GM10248 (cell line): ENCODE results near the gene LETM1.

Experiments
- CTCF ChIA-PET: fragments of 300-600 bp; sonication (Branson Sonifier 250); formaldehyde crosslinking; extraction: SDS; loops from one replicate; lab custom pipeline; 2021; ENCODE audit warnings: antibody characterized with exemption; lab: Yijun Ruan, JAX
- POLR2A ChIA-PET: fragments of 350-650 bp; sonication (Branson Sonifier 250); formaldehyde crosslinking; extraction: SDS; loops from one replicate; lab custom pipeline; 2020; ENCODE audit warnings: antibody characterized with exemption; lab: Yijun Ruan, JAX
- DNase-seq: peaks from one replicate; pipeline ENCODE4 v3.0.0; 2012; ENCODE audit errors: extremely low spot score
- CTCF ChIP-seq: IDR thresholded peaks from 2 replicates; pipeline ENCODE4 v1.5.1; 2012; ENCODE audit warnings: mild to moderate bottlenecking, low read depth; ENCODE audit errors: extremely low read depth, missing control alignments, control extremely low read depth

Gene LETM1

DNA sequence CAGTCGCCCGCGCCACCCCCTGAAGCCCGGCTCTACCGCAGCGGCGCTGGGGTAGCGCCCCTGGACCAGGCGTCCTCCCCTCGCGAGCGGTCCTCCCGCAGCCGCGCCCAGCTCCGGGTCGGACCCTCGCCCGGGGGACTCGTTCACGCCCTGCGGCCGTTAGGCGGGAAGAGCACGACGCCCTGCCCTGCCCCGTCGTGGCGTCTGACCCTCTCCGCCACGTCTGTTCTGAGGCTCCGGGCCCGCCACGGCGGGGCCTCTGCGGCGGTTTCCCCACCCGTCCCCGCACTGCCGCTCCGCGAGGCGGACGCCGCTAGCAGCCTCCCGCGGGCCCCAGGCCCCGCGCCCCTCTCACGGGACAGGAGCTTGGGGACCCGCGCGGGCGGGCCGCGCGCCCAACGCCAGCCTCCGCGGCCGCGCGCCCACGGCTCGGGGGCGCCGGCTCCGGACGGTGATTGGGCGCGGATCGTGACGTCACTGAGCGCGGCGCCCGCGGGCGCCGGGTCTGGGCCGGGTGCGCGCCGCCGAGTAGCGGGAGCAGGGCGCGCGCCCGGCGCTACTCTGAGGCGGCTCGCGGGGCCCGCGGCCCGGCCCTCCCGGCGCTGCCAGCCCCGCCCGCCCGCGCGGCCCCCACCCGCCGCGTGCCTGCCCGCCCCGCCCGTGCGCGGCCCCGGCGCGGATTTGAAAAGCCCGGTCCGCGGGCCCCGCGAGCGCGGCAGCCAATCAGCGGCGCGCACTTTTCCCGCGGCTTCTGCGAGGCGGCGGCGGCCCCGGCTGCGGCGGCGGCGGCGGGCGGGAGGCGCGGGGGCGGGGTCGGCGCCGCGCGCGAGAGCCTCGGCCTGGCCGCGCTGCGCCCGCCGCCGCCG lies 14.9 kb upstream of the LETM1 start, which contains the start of gene NSD2:
NSD2 (plus strand) TSS at position 816 of the 866 bp plus-strand sequence. CDS start 29,262 bp downstream, outside the sequence.
- ChIA-PET CTCF (interaction anchor here (2.0 kb wide), 1 partner anchor 29 kb away, joined by 8 read pairs; no protein-coding TSS in a partner anchor), POLR2A (no interaction called here)
- DNase-seq, result peak; percentile 96
- TF ChIP-seq CTCF, result no peak

DNA sequence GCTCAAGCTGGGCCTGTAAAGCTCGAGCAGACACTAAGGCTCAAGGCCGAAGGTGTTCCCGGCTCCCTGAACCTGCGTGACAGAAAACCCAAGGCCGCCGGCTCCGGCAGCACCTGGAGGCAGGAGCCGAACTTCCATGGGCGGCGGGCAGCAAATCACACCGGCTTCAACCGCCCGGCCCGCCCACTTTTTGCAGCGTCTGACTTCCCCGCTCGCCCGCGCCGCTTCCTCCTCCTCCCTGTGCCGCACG lies 14.3 kb upstream of the LETM1 start:
- DNase-seq, result peak; percentile 79
- TF ChIP-seq CTCF, result no peak
- CTCF ChIA-PET, result interaction anchor here (0.9 to 2.0 kb wide), 2 partner anchors 9 to 29 kb away, joined by 3 to 8 read pairs; no protein-coding TSS in a partner anchor
- POLR2A ChIA-PET, result no interaction called here

DNA sequence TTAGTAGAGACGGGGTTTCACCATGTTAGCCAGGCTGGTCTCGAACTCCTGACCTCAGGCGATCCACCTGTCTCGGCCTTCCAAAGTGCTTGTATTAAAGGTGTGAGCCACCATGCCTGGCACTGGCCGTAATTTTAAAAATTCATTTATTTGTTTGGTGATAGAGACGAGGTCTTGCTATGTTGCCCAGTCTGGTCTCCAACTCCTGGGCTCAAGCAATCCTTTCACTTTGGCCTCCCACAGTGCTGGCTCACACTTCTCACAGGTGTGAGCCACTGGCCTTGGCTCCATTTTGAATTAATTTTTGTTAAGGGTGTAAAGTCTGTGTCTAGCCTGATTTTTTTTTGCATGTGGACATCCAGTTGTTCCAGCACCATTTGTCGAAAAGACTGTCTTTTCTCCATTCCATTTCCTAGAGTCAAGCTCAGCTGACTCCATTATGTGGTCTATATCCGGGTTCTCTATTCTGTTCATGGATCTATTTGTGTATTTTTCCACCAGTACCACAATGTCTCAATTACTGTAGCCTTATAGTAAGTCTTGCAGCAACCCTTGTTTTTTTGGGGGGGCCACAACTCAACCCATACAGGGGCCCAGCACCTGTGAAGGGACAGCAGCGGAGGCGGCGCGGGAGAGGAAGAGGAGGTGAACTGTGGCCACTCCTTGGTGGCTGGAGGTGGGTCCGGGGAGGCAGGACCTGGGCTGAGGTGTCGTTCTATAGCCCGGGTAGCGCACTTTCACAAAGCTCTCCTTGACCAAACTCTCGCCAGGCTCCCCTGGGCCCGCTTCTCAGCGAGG lies 13.8 kb upstream of the LETM1 start:
- POLR2A ChIA-PET, result no interaction called here
- CTCF ChIA-PET, result interaction anchor here (0.9 to 2.0 kb wide), 2 partner anchors 8 to 30 kb away, joined by 3 to 8 read pairs; no protein-coding TSS in a partner anchor
- no peak for TF ChIP-seq CTCF
- DNase-seq, result no peak

GRCh38 chr4:1868912-1869311 lies 13.0 kb upstream of the LETM1 start:
- POLR2A ChIA-PET, result no interaction called here

GRCh38 chr4:1868293-1868692 lies 12.3 kb upstream of the LETM1 start:
- no peak for TF ChIP-seq CTCF
- CTCF ChIA-PET, result interaction anchor here (1.0 to 1.3 kb wide), 2 partner anchors 11 to 22 kb away, joined by 4 read pairs; no protein-coding TSS in a partner anchor
- no peak for DNase-seq
- POLR2A ChIA-PET, result no interaction called here

More at GRCh38 chr4:1868912-1869311, 13.0 kb upstream of the LETM1 start:
- CTCF ChIA-PET, result interaction anchor here (1.3 kb wide), 1 partner anchor 23 kb away, joined by 4 read pairs; no protein-coding TSS in a partner anchor
- TF ChIP-seq CTCF, result no peak
- no peak for DNase-seq

- no peak for DNase-seq
- CTCF ChIA-PET, result interaction anchor here (3.8 kb wide), 1 partner anchor 33 kb away, joined by 15 read pairs; no protein-coding TSS in a partner anchor
- no peak for TF ChIP-seq CTCF
- POLR2A ChIA-PET, result no interaction called here
Measured at GRCh38 chr4:1866189-1866661, 10.3 kb upstream of the LETM1 start.
